ENCODE results near the gene ADPRS. TPM values are rescaled to one million over a fixed set of nuclear protein-coding genes. Genes with fewer than 3 reads are reported as not detected.

ADPRS gene
- polyA plus RNA-seq, 6 donors from 2014 or later: 16.0 to 32.2 (median 19.2) TPM

GRCh38 chr1:36092166-36092797 is 3.6 kb downstream of the ADPRS start:
- DNase-seq (no peak), ATAC-seq (ENCODE audit: low read depth in 2 of 2) (no peak)
- no peaks in the 10 kb centered on the region for H3K27me3 Mint-ChIP-seq
- H3K4me3 Mint-ChIP-seq: peak overlapping the region in 3 of 8 donors; percentile 61 to 74 (median 66)
- peaks cover 12 to 24% (median 12%) of the 10 kb centered on the region in 3 donors for H3K4me1 Mint-ChIP-seq
- no peaks in the 10 kb centered on the region for H3K9me3 Mint-ChIP-seq
- no peaks in the 10 kb centered on the region for H3K36me3 Mint-ChIP-seq
- H3K27ac Mint-ChIP-seq: peak overlapping the region in 1 of 6 donors; percentile 49

- no peak for DNase-seq
Observed at GRCh38 chr1:36092798-36093185, 4.1 kb downstream of the ADPRS start.

GRCh38 chr1:36093226-36093625 is 4.5 kb downstream of the ADPRS start:
- Mint-ChIP-seq H3K9me3 (no peaks in the 10 kb centered on the region), H3K27me3 (no peaks in the 10 kb centered on the region), H3K4me3 (no peak overlapping the region), H3K36me3 (no peaks in the 10 kb centered on the region), H3K27ac (no peak overlapping the region), H3K4me1 (peaks cover 12 to 24% (median 12%) of the 10 kb centered on the region in 3 donors)
- ATAC-seq (ENCODE audit: low read depth in 2 of 2) (no peak), DNase-seq (no peak)

More at GRCh38 chr1:36092798-36093185, 4.1 kb downstream of the ADPRS start:
- Mint-ChIP-seq H3K27me3 (no peaks in the 10 kb centered on the region), H3K4me1 (peaks cover 12 to 24% (median 12%) of the 10 kb centered on the region in 3 donors), H3K9me3 (no peaks in the 10 kb centered on the region), H3K4me3 (peak overlapping the region in 2 of 8 donors; percentile 20 to 61), H3K27ac (peak overlapping the region in 1 of 6 donors; percentile 49), H3K36me3 (no peaks in the 10 kb centered on the region)
- no peak for ATAC-seq (ENCODE audit: low read depth in 2 of 2)

- no peaks in the 10 kb centered on the region for H3K9me3 Mint-ChIP-seq
- ATAC-seq (ENCODE audit: low read depth in 2 of 2): no peak
- no peak for DNase-seq
- H3K36me3 Mint-ChIP-seq: no peaks in the 10 kb centered on the region
- no peak overlapping the region for H3K27ac Mint-ChIP-seq
- H3K4me1 Mint-ChIP-seq: peaks cover 12 to 24% (median 12%) of the 10 kb centered on the region in 3 donors
- peak overlapping the region in 1 of 8 donors; percentile 18 for H3K4me3 Mint-ChIP-seq
- H3K27me3 Mint-ChIP-seq: no peaks in the 10 kb centered on the region
Observed at GRCh38 chr1:36093929-36094328, 5.2 kb downstream of the ADPRS start.

GRCh38 chr1:36094621-36095061 is 5.9 kb downstream of the ADPRS start:
- no peaks in the 10 kb centered on the region for H3K36me3 Mint-ChIP-seq
- H3K27ac Mint-ChIP-seq: no peak overlapping the region
- H3K4me3 Mint-ChIP-seq: no peak overlapping the region
- DNase-seq (no peak), ATAC-seq (ENCODE audit: low read depth in 2 of 2) (no peak)
- H3K27me3 Mint-ChIP-seq: no peaks in the 10 kb centered on the region
- peaks cover 5 to 19% (median 7%) of the 10 kb centered on the region in 3 donors for H3K4me1 Mint-ChIP-seq
- no peaks in the 10 kb centered on the region for H3K9me3 Mint-ChIP-seq

- Mint-ChIP-seq H3K27ac (peak overlapping the region in 2 of 6 donors; percentile 8 to 29), H3K4me1 (peaks cover 0 to 18% (median 0%) of the 10 kb centered on the region in 3 donors), H3K36me3 (no peaks in the 10 kb centered on the region), H3K27me3 (no peaks in the 10 kb centered on the region), H3K9me3 (no peaks in the 10 kb centered on the region), H3K4me3 (no peak overlapping the region)
- no peak for ATAC-seq (ENCODE audit: low read depth in 2 of 2)
- no peak for DNase-seq
Observed at GRCh38 chr1:36095760-36096405, 7.2 kb downstream of the ADPRS start.

- Mint-ChIP-seq H3K4me1 (peaks cover 0 to 10% (median 0%) of the 10 kb centered on the region in 3 donors), H3K36me3 (no peaks in the 10 kb centered on the region), H3K27me3 (no peaks in the 10 kb centered on the region), H3K9me3 (no peaks in the 10 kb centered on the region), H3K27ac (peak overlapping the region in 4 of 6 donors; percentile 8 to 94 (median 42)), H3K4me3 (no peak overlapping the region)
- DNase-seq (no peak), ATAC-seq (ENCODE audit: low read depth in 2 of 2) (no peak)
Observed at GRCh38 chr1:36096500-36097432, 8.1 kb downstream of the ADPRS start.

- ATAC-seq (ENCODE audit: low read depth in 2 of 2): no peak
- peaks cover 0 to 6% (median 0%) of the 10 kb centered on the region in 3 donors for H3K4me1 Mint-ChIP-seq
- no peaks in the 10 kb centered on the region for H3K27me3 Mint-ChIP-seq
- H3K9me3 Mint-ChIP-seq: no peaks in the 10 kb centered on the region
- no peak overlapping the region for H3K4me3 Mint-ChIP-seq
- no peaks in the 10 kb centered on the region for H3K36me3 Mint-ChIP-seq
- no peak overlapping the region for H3K27ac Mint-ChIP-seq
- DNase-seq: no peak
Observed at GRCh38 chr1:36097693-36098585, 9.2 kb downstream of the ADPRS start.

- no peaks in the 10 kb centered on the region for H3K9me3 Mint-ChIP-seq
- H3K4me1 Mint-ChIP-seq: peaks cover 0 to 6% (median 0%) of the 10 kb centered on the region in 3 donors
- no peak overlapping the region for H3K27ac Mint-ChIP-seq
- ATAC-seq (ENCODE audit: low read depth in 2 of 2) (no peak), DNase-seq (no peak)
- H3K36me3 Mint-ChIP-seq: no peaks in the 10 kb centered on the region
- H3K27me3 Mint-ChIP-seq: no peaks in the 10 kb centered on the region
- H3K4me3 Mint-ChIP-seq: no peak overlapping the region
Observed at GRCh38 chr1:36098650-36099365, 10.1 kb downstream of the ADPRS start.

GRCh38 chr1:36099681-36100341 is 11.1 kb downstream of the ADPRS start:
- DNase-seq (peak; percentile 67), ATAC-seq (ENCODE audit: low read depth in 2 of 2) (peak; percentile 88 to 89)
- Mint-ChIP-seq H3K36me3 (no peaks in the 10 kb centered on the region), H3K27ac (peak overlapping the region in 3 of 6 donors; percentile 19 to 53 (median 20)), H3K9me3 (no peaks in the 10 kb centered on the region), H3K4me3 (no peak overlapping the region), H3K4me1 (peaks cover 0 to 6% (median 0%) of the 10 kb centered on the region in 3 donors), H3K27me3 (no peaks in the 10 kb centered on the region)

GRCh38 chr1:36100376-36100775 is 11.7 kb downstream of the ADPRS start:
- no peak overlapping the region for H3K4me3 Mint-ChIP-seq

GRCh38 chr1:36101546-36101945 is 12.9 kb downstream of the ADPRS start:
- Mint-ChIP-seq H3K36me3 (no peaks in the 10 kb centered on the region), H3K27ac (peak overlapping the region in 1 of 6 donors; percentile 47), H3K4me1 (peaks cover 0 to 6% (median 0%) of the 10 kb centered on the region in 3 donors), H3K27me3 (no peaks in the 10 kb centered on the region), H3K4me3 (no peak overlapping the region), H3K9me3 (no peaks in the 10 kb centered on the region)
- no peak for ATAC-seq (ENCODE audit: low read depth in 2 of 2)
- DNase-seq: no peak

More at GRCh38 chr1:36100376-36100775, 11.7 kb downstream of the ADPRS start:
- Mint-ChIP-seq H3K9me3 (no peaks in the 10 kb centered on the region), H3K36me3 (no peaks in the 10 kb centered on the region), H3K27me3 (no peaks in the 10 kb centered on the region), H3K27ac (no peak overlapping the region), H3K4me1 (peaks cover 0 to 6% (median 0%) of the 10 kb centered on the region in 3 donors)
- ATAC-seq (ENCODE audit: low read depth in 2 of 2): no peak
- DNase-seq: no peak
